Breast epithelium (tissue), 3 donors: ENCODE results near the gene RPL3.

ENCODE experiments used
- POLR2A ChIP-seq: fragments of 450-650 bp; IDR thresholded peaks from one replicate; pipeline ENCODE4 v1.6.1; 2016; ENCODE audit warnings: antibody characterized with exemption, mild to moderate bottlenecking, moderate library complexity
- TF ChIP-seq, protein P1 (sequence below), 3 donors: fragments of 450-650 bp; IDR thresholded peaks; one replicate each; pipeline ENCODE4 v1.5.1; 2016 to 2017; ENCODE audit warnings: antibody characterized with exemption in 3 of 3, mild to moderate bottlenecking in 3 of 3, moderate library complexity in 3 of 3

DNA sequence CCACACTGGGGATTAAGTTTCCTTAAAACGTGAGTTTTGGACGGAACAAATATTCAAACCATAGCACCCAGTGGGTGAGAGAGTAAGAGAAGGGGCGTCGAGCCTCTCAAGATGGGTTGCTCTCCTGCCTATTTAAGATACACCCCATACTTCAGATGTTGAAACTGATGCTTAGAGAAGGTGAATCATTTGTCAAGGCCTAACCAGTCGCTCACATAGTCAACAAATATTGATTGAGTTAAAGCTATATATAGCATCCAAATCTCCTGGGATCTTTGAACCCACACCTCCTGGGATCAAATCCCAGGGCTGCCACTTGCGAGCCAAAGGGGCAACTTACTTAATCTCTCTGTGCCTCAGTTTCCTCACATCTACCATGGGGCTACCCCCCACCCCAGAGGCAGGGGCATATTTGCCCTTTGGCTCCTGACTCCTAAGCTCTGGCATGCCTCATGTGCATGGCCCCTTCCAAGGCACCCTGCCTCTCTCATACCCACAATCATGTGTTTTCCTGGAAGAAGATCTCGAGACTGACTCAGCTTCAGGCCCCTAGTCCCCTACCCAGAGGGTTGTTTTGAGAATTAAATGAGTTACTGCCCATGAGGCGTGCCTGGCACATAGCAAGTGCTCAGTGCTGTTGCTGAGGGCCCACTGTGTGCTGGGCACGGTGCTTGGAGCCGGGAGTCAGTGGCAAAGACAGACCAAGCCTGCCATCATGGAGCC, 55.6 kb downstream of the RPL3 start:
- TF ChIP-seq, protein P1, sequence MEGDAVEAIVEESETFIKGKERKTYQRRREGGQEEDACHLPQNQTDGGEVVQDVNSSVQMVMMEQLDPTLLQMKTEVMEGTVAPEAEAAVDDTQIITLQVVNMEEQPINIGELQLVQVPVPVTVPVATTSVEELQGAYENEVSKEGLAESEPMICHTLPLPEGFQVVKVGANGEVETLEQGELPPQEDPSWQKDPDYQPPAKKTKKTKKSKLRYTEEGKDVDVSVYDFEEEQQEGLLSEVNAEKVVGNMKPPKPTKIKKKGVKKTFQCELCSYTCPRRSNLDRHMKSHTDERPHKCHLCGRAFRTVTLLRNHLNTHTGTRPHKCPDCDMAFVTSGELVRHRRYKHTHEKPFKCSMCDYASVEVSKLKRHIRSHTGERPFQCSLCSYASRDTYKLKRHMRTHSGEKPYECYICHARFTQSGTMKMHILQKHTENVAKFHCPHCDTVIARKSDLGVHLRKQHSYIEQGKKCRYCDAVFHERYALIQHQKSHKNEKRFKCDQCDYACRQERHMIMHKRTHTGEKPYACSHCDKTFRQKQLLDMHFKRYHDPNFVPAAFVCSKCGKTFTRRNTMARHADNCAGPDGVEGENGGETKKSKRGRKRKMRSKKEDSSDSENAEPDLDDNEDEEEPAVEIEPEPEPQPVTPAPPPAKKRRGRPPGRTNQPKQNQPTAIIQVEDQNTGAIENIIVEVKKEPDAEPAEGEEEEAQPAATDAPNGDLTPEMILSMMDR (IDR thresholded peaks at IDR 0.05) = no peak
- TF ChIP-seq POLR2A = no peak
